Transverse colon (tissue), 4 donors: ENCODE results near the gene HYI. TPM values are rescaled to one million over a fixed set of nuclear protein-coding genes. Genes with fewer than 3 reads are reported as not detected.
A peak's percentile ranks its signal among the peaks of the same experiment; 100 is the strongest.

ENCODE experiments used
- DNase-seq: peaks from one replicate; pipeline ENCODE4 v3.0.0-alpha.2; 2019
- H3K27ac ChIP-seq, 4 donors: fragments of 200-600 bp; sonication (generic); 2 replicates each; pipeline ENCODE4 v1.5.1; 2016 to 2018; ENCODE audit warnings: inconsistent platforms in 4 of 4
- H3K27me3 ChIP-seq: fragments of 200-600 bp; sonication (generic); 2 replicates; pipeline ENCODE4 v1.5.1; 2017; ENCODE audit warnings: inconsistent platforms
- H3K36me3 ChIP-seq, 4 donors: fragments of 200-600 bp; sonication (generic); 2 replicates each; pipeline ENCODE4 v1.5.1; 2017 to 2019; ENCODE audit warnings: inconsistent platforms in 4 of 4
- H3K4me1 ChIP-seq, 4 donors: fragments of 200-600 bp; sonication (generic); 2 replicates each; pipeline ENCODE4 v1.5.1; 2017 to 2020; ENCODE audit warnings: inconsistent platforms in 4 of 4
- H3K4me3 ChIP-seq, 4 donors: fragments of 200-600 bp; sonication (generic); 1 replicate in 1 of 4; 2 replicates in 3 of 4; pipeline versions ENCODE4 v1.5.1 to v1.6.1; 2017 to 2019; ENCODE audit warnings: inconsistent platforms in 4 of 4
- H3K9me3 ChIP-seq, 2 donors: fragments of 200-600 bp; sonication (generic); 2 replicates each; pipeline ENCODE4 v1.5.1; 2017 to 2019; ENCODE audit warnings: inconsistent platforms in 2 of 2
- EP300 ChIP-seq: sonication (generic); formaldehyde crosslinking; IDR thresholded peaks from one replicate; pipeline ENCODE4 v1.6.1; 2017; ENCODE audit warnings: antibody characterized with exemption, low read depth
- POLR2A ChIP-seq: fragments of 450-650 bp; IDR thresholded peaks from one replicate; pipeline ENCODE4 v1.6.1; 2016; ENCODE audit warnings: antibody characterized with exemption, mild to moderate bottlenecking, moderate library complexity
- POLR2AphosphoS5 ChIP-seq, 3 donors: sonication (generic); formaldehyde crosslinking; IDR thresholded peaks; one replicate each; pipeline ENCODE4 v1.6.1; 2016; ENCODE audit warnings: antibody characterized with exemption in 3 of 3
- WGBS, 2 donors: methylation state at CpG; one replicate each; pipeline ENCODE4 v1.1.5; 2018; ENCODE audit warnings: low coverage in 1 of 2; 5-methylcytosine and 5-hydroxymethylcytosine counted together
- in situ Hi-C, 4 donors: fragments of 200-750 bp; cut with MboI; loops; one replicate each; pipeline versions ENCODE4 v1.15.0 to v1.15.1; 2017; ENCODE audit warnings: low sequenced_read_pairs in 3 of 4, low pct_ligation_motif_present in 1 of 4, low pct_unique_long_range_greater_than_20kb in 1 of 4
- intact Hi-C: fragments of 100-400 bp; cut with DNase I; formaldehyde crosslinking; loops from one replicate; pipeline ENCODE4 v1.15.1; 2023; ENCODE audit warnings: low total_unique reads
- total RNA-seq, 4 donors: library from RNA; depleted of rRNA; stranded (reverse); fragments of >200 nt; gene quantifications; one replicate each; pipeline ENCODE4 v1.1.0, GENCODE V29; 2016
- TF ChIP-seq, protein P1 (sequence below), 5 experiments: fragments of 200-600 bp in 3 of 5; fragments of 450-650 bp in 2 of 5; sonication (generic) in 3 of 5; IDR thresholded peaks; 1 replicate in 2 of 5; 2 replicates in 3 of 5; pipeline ENCODE4 v1.5.1; 2016 to 2017; ENCODE audit warnings: antibody characterized with exemption in 5 of 5, inconsistent platforms in 3 of 5, mild to moderate bottlenecking in 2 of 5, moderate library complexity in 1 of 5

The HYI gene
- total RNA-seq, 4 donors from 2014 or later: 71.1 to 126 (median 119) TPM

GRCh38 chr1:43451701-43452532 lies 1.8 kb downstream of the HYI start:
- WGBS, 2 donors: 85 to 88% methylated on average over 6 to 22 of the region's 22 CpGs
- peaks cover 0 to 27% (median 19%) of the 10 kb centered on the region in 4 donors for H3K4me1 ChIP-seq
- in situ Hi-C loops: no loop called here

GRCh38 chr1:43451157-43451591 lies 2.6 kb downstream of the HYI start:
- Histone ChIP-seq H3K27ac (no peak overlapping the region), H3K36me3 (peaks cover 0 to 33% (median 4%) of the 10 kb centered on the region in 4 donors), H3K4me1 (peaks cover 0 to 24% (median 19%) of the 10 kb centered on the region in 4 donors), H3K9me3 (no peaks in the 10 kb centered on the region), H3K4me3 (no peak overlapping the region), H3K27me3 (no peaks in the 10 kb centered on the region)
- in situ Hi-C loops: no loop called here
- TF ChIP-seq EP300 (no peak), POLR2AphosphoS5 (IDR thresholded peaks at IDR 0.05) (no peak), POLR2A (no peak)
- TF ChIP-seq, protein P1, sequence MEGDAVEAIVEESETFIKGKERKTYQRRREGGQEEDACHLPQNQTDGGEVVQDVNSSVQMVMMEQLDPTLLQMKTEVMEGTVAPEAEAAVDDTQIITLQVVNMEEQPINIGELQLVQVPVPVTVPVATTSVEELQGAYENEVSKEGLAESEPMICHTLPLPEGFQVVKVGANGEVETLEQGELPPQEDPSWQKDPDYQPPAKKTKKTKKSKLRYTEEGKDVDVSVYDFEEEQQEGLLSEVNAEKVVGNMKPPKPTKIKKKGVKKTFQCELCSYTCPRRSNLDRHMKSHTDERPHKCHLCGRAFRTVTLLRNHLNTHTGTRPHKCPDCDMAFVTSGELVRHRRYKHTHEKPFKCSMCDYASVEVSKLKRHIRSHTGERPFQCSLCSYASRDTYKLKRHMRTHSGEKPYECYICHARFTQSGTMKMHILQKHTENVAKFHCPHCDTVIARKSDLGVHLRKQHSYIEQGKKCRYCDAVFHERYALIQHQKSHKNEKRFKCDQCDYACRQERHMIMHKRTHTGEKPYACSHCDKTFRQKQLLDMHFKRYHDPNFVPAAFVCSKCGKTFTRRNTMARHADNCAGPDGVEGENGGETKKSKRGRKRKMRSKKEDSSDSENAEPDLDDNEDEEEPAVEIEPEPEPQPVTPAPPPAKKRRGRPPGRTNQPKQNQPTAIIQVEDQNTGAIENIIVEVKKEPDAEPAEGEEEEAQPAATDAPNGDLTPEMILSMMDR (IDR thresholded peaks at IDR 0.05): no peak
- intact Hi-C loops: no loop called here
- WGBS, 2 donors: 77% methylated on average over 12 of the region's 12 CpGs; no CpG with 5 or more reads in 1 of the 2 donors
- DNase-seq: no peak

More at GRCh38 chr1:43451701-43452532, 1.8 kb downstream of the HYI start:
- Histone ChIP-seq H3K27ac (peak overlapping the region in 3 of 4 donors; percentile 91 to 97 (median 95)), H3K27me3 (no peaks in the 10 kb centered on the region), H3K36me3 (peaks cover 0 to 28% (median 2%) of the 10 kb centered on the region in 4 donors), H3K4me3 (no peak overlapping the region), H3K9me3 (no peaks in the 10 kb centered on the region)
- DNase-seq: no peak
- intact Hi-C loops: no loop called here
- TF ChIP-seq POLR2AphosphoS5 (IDR thresholded peaks at IDR 0.05) (no peak), POLR2A (no peak), EP300 (no peak)
- TF ChIP-seq, protein P1 (IDR thresholded peaks at IDR 0.05): no peak

- Histone ChIP-seq H3K36me3 (peaks cover 0 to 40% (median 6%) of the 10 kb centered on the region in 4 donors), H3K27ac (no peak overlapping the region)
- WGBS, 2 donors: 85% methylated on average over 10 of the region's 10 CpGs; no CpG with 5 or more reads in 1 of the 2 donors
Observed at GRCh38 chr1:43450251-43450941, 3.3 kb downstream of the HYI start.

DNA sequence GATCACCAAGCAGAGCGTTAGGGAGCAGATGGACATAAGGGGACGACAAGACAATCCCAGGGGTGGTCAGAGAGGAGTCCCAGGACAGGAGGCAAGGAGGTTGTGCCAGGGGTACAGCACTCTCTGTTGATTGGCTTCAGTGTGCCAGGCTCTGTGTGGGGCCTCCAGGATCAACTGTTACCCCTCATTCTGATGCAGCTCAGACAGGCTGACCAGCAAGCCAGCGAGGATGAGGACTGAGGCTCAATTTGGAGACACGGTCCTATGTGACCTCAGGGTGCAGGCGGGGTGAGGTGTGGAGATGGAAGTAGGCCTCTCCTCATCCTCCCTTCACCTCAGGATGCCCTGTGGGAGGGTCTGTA lies 4.0 kb downstream of the HYI start:
- in situ Hi-C loops: loop anchor here in 1 of 4 donors (25.0 kb wide), 1 partner anchor 188 kb away; no protein-coding TSS in a partner anchor
- Histone ChIP-seq H3K36me3 (peaks cover 0 to 40% (median 6%) of the 10 kb centered on the region in 4 donors), H3K9me3 (no peaks in the 10 kb centered on the region), H3K4me3 (no peak overlapping the region), H3K4me1 (peaks cover 0 to 18% (median 12%) of the 10 kb centered on the region in 4 donors), H3K27me3 (no peaks in the 10 kb centered on the region), H3K27ac (no peak overlapping the region)
- TF ChIP-seq POLR2A (no peak), POLR2AphosphoS5 (IDR thresholded peaks at IDR 0.05) (no peak)
- TF ChIP-seq, protein P1 (IDR thresholded peaks at IDR 0.05): no peak
- intact Hi-C loops: no loop called here
- no peak for DNase-seq
- WGBS, 2 donors: 78% methylated on average over 5 of the region's 5 CpGs; no CpG with 5 or more reads in 1 of the 2 donors

More at GRCh38 chr1:43450251-43450941, 3.3 kb downstream of the HYI start:
- Histone ChIP-seq H3K4me3 (no peak overlapping the region), H3K4me1 (peaks cover 0 to 22% (median 16%) of the 10 kb centered on the region in 4 donors), H3K27me3 (no peaks in the 10 kb centered on the region), H3K9me3 (no peaks in the 10 kb centered on the region)
- TF ChIP-seq EP300: no peak
- in situ Hi-C loops: no loop called here
- intact Hi-C loops: no loop called here
- no peak for DNase-seq
